NCI-H226 (cell line): Measurements from ENCODE around the gene DHRSX.
"Not testable (repeated sequence)": the region's sequence is repeated elsewhere in the genome, so short reads cannot be mapped to it uniquely, and the experiment has no call there.

Source experiments
- DNase-seq: peaks from one replicate; pipeline ENCODE4 v3.0.0-alpha.2; 2015

The DHRSX gene

DNA sequence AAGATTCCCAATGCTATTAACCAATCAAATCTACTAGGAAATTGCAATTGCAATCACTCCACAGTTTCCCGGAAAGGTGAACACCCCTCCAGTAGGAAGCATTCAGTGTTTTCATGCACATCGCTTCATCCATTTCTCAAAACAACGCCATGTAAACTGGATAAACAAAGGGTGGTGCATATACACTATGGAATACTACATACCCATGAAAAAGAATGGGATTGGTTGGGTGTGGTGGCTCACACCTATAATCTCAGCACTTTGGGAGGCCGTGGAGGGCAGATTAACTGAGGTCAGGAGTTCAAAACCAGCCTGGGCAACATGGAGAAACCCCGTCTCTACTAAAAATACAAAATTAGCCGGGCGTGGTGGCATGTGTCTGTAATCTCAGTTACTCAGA, 29.1 kb downstream of the DHRSX start:
- no peak for DNase-seq

DNA sequence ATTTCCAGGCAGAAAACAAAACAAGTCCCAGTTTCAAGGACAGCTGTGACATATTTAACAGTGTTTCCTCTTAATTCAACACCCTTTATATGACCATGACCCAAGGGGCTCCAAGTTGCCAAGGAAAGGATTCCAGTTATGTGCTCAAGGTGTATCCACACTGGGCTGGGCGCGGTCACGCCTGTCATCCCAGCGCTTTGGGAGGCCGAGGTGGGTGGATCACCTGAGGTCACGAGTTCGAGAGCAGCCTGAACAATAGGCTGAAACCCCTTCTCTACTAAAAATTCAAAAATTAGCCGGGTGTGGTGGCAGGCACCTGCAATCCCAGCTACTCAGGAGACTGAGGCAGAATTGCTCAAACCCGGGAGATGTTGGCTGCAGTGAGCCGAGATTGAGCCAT, 29.6 kb downstream of the DHRSX start:
- not testable (repeated sequence) for DNase-seq

DNA sequence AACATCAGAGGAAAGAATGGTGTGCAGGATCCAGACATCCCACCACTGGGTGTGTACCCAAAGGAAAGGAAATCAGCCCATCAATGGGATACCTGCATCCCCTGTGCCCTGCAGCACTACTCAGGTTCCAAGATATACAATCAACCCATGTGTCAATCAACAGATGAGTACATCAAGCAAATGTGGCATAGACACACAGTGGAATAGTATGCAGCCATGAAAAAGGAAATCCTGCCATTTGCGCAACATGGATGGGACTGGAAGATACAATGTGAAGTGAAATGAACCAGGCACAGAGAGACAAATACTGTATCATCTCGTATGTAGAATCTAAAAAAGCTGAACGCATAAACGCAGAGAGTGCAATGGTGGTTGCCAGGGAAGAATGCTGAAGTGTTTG, 30.9 kb downstream of the DHRSX start:
- not testable (repeated sequence) for DNase-seq

DNA sequence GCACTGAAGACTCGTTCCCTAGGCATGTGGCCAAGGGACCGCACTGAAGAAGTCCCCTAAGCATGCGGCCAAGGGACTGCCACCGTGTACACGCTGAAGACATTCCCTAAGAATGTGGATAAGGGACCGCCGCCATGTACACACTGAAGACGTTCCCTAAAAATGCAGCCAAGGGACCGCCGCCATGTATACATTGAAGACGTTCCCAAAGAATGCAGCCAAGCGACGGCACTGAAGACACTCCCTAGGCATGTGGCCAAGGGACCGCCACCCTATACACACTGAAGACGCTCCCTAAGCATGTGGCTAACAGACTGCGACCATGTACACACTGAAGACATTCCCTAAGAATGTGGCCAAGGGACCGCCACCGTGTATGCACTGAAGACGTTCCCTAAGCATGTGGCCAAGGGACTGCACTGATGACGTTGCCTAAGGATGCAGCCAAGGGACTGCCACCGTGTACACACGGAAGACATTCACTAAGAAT, 31.5 kb downstream of the DHRSX start:
- no peak for DNase-seq

DNA sequence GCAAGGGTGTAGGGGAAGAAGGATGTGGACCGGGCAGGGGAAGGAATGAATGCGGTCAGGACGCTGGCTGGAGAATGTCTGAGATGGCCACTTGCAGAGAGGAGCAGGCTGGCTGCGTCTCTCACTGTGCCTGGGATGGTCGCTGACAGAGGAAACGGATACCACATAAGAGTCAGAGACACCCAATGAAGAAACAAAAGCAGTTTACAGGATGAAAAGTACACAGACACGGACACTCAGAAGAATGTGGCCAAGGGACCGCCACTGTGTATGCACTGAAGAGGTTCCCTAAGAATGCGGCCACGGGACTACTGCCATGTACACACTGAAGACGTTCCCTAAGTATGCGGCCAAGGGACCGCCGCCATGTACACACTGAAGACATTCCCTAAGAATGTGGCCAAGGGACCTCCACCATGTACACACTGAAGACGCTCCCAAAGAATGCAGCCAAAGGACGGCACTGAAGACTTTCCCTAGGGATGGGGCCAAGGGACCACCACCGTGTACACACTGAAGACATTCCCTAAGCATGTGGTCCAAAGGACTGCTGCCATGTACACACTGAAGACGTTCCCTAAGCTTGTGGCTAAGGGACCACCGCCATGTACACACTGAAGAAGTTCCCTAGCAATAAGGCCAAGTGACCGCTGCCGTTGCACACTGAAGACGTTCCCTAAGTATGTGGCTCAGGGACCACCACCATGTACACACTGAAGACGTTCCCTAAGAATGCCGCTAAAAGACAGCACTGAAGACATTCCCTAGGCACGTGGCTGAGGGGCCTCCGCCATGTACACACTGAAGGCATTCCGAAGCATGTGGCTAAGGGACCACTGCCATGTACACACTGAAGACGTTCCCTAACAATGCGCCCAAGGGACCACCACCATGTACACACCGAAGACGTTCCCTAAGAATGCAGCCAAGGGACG, 32.2 kb downstream of the DHRSX start:
- no peak for DNase-seq

DNA sequence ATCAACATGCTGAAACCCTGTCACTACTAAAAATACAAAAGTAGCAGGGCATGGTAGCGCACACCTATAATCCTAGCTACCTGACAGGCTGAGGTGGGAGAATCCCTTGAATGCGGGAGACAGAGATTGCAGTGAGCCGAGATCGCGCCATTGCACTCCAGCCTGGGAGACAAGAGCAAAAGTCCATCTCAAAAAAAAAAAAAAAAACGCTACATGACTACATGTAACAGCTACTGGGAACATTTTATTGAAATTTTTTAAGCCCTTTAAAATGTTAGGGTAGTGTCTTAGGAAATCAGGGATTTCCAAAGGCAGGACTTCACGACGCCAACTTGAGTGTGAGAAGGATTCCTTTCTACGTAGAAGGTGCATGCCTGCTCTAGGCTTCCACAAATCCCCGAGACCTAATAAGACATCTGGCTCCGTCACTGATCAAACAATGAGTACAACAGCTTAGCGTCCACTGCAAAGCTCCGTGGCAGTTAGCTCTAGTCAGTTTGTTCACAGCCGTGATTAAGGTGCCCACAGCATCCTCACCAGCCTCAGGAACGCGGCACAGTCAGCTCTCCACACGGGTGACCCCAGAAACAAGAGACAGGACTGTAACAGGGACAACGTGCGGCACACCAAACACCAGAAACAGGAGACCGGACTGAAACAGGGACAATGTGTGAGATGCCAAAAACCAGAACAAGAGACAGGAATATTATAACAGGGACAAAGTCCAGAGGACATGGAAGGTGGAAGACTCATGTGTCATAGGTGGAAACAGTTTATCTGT, 33.7 kb downstream of the DHRSX start:
- DNase-seq: no peak

DNA sequence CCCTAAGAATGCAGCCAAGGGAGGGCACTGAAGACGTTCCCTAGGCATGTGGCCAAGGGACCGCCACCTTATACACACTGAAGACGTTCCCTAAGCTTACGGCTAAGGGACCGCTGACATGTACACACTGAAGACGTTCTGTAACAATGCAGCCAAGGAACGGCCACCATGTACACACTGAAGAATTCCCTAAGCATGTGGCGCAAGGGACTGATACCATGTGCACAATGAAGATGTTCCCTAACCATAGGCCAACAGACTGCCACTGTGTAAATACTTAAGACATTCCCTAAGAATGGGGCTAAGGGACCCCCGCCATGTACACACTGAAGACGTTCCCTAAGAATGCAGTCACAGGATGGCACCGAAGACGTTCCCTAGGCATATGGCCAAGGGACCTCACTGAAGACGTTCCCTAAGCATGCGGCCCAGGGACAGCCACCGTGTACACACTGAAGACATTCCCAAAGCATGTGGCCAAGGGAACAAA, 36.1 kb downstream of the DHRSX start:
- no peak for DNase-seq

DNA sequence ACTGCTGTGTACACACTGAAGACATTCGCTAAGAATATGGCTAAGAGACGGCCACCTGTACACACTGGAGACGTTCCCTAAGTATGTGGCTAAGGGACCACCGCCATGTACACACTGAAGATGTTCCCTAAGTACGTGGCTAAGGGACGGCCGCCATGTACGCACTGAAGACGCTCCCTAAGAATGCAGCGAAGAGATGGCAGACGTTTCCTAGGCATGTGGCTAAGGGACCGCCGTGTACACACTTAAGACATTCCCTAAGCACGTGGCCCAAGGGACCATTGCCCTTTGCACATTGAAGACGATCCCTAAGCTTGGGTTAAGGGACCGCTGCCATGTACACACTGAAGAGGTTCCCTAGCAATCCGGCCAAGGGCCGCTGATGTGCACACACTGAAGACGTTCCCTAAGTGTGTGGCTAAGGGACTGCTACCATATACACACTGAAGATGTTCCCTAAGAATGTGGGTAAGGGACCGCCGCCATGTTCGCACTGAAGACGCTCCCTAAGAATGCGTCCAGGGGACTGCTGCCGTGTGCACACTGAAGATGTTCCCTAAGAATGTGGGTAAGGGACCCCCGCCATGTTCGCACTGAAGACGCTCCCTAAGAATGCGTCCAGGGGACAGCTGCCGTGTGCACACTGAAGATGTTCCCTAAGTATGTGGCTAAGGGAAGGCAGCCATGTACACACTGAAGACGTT, 36.7 kb downstream of the DHRSX start:
- DNase-seq: no peak

DNA sequence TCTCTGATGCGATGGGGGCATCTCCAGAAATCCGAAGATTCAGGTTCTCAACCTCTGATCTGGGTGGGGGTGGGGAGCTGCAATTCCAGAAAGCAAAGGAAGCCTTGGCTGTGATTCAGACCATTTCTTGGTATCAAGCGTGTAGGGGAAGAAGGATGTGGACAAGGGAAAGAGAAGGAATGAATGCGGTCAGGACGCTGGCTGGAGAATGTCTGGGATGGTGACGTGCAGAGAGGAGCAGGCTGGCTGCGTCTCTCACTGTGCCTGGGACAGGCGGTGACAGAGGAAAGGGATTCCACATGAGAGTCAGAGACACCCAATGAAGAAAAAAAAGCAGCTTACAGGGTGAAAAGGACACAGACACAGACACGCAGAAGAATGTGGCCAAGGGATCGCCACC, 37.3 kb downstream of the DHRSX start:
- not testable (repeated sequence) for DNase-seq

DNA sequence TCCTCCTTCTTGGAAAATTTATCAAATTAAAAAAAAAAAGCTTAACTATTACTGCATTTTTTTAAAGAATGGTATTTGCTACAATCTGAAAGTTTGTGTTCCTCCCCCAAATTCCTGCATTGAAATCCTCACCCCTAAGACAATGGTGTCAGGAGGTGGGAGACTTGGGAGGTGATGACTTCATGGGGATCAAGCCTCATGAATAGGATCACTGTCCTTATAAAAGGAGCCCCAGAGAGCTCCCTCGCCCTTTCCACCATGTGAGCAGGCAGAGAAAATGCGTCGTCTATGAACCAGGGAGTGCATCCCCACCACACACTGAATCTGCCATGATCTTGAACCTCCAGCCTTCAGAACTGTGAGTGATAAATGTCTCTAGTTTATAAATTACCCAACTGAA, 38.0 kb downstream of the DHRSX start:
- no peak for DNase-seq

DNA sequence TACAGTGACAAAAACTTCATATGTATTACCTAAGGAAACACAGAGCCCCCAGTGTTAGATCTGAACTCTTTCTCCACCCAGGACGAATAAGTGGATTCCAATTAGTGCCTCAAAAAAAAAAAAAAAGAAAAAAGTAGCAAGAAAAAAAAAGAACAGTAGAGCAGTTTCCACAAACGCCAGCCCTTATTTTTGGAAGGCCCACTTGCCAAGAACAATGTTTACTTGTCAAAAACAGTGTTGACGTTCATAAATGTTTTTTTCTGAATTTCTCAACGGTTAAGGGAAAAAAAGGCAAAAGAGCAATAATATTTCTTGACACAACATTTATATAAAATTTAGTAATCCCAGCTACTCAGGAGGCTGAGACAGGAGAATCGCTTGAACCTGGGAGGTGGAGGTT, 38.7 kb downstream of the DHRSX start:
- no peak for DNase-seq

DNA sequence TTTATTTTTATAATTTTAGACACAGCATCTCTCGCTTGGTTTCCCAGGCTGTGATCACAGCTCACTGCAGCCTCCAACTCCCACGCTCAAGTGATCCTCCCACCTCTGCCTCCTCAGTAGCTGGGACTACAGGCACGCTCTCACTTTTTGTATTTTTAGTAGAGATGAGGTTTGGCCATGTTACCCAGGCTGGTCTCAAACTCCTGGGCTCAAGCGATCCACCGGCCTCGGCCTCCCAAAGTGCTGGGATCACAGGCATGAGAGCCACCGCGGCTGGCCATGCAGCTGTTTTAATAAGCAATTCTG, 39.1 kb downstream of the DHRSX start:
- DNase-seq: no peak

DNA sequence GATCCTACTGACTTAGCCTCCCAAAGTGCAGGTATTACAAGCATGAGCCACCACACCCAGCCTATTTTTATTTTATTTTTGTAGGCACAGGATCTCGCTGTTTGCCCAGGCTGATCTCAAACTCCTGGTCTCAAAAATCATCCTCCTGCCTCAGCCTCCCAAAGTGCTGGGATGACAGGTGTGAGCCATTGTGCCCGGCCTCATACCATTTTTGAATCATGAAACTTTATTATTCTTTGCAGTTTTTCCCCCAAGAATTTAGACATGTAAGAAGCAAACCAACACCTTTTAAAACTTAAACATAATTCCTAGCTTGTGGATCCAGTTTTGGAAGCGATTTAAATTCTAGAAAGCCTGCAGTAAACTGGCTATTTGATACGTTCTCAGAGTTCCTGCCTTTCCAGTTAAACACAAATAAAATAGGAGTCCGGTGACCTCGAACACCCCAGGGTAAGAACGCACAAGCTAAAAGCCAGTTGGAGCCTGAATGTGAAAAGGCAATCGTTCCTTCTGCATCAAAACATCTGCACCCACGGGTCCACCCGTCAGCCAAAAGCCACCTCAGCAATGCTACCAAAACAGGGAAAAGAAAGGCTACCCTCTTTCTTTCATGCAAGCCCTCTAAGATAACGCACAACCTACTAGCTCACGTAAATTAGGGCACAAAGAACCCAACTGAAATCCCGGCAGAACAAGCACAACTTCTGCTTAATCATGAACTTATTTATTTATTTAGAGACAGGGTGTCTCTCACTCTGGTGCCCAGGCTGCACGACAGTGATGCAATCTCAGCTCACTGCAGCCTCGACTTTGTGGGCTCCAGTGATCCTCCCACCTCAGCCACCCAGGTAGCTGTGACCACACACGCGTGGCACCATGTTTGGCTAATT, 39.7 kb downstream of the DHRSX start:
- DNase-seq: not testable (repeated sequence)

DNA sequence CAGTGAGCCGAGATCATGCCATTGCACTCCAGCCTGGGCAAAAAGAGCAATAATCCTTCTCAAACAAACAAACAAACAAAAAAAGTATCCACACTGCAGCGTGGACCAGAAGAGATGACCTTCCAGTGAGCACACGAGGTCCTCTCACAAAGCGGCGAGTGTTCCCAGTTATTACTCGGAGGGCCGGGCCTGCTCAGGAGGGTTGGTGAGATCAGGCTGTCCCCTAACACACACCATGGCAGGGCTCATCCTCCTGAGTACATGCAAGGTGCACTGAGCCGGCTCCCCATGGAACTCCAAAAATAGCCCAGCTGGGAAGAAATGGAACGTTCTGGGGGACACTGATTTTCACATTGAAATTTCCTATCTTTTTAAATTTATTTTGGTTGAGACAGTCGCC, 40.7 kb downstream of the DHRSX start:
- DNase-seq: not testable (repeated sequence)

DNA sequence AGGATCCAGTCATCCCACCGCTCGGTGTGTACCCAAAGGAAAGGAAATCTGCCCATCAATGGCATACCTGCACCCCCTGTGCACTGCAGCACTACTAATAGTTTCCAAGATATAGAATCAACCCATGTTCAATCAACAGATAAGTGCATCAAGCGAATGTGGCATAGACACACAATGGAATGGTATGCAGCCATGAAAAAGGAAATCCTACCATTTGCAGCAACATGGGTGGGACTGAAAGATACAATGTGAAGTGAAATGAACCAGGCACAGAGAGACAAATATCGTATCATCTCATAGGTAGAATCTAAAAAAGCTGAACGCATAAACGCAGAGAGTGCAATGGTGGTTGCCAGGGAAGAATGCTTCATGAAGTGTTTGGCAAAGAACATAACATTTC, 42.5 kb downstream of the DHRSX start:
- no peak for DNase-seq

DNA sequence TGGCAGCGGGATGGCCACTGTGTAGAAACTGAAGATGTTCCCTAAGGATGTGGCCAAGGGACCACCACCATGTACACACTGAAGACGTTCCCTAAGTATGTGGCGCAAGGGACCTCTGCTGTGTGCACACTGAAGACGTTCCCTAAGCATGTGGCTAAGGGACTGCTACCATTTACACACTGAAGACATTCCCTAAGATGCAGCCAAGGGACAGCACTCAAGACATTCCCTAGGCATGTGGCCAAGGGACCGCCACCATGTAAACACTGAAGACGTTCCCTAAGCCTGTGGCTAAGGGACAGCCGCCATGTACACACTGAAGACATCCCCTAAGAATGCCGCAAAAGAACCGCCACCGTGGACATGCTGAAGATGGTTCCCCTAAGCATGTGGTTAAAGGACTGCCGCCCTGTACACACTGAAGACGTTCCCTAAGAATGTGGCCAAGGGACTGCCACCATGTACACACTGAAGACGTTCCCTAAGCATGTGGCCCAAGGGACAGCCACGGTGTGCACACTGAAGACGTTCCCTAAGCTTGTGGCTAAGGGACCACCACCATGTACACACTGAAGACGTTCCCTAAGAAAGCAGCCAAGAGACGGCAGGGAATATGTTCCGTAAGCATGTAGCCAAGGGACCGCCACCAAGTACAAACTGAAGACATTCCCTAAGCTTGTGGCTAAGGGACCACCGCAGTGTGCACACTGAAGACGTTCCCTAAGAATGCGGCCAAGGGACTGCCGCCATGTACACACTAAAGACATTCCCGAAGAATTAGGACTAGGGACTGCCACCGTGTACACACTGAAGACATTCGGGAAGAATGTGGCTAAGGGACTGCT, 43.3 kb downstream of the DHRSX start:
- no peak for DNase-seq

DNA sequence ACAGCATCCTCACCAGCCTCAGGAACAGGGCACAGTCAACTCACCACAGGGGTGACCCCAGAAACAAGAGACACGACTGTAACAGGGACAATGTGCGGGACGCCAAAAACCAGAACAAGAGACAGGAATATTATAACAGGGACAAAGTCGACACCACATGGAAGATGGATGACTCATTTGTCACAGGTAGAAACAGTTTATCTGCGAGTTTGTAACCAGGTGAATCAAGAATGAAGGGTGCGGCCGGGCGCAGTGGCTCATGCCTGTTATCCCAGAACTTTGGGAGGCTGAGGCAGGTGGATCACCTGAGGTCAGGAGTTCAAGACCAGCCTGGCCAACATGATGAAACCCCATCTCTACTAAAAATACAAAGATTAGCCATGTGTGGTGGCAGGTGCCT, 44.7 kb downstream of the DHRSX start:
- not testable (repeated sequence) for DNase-seq

DNA sequence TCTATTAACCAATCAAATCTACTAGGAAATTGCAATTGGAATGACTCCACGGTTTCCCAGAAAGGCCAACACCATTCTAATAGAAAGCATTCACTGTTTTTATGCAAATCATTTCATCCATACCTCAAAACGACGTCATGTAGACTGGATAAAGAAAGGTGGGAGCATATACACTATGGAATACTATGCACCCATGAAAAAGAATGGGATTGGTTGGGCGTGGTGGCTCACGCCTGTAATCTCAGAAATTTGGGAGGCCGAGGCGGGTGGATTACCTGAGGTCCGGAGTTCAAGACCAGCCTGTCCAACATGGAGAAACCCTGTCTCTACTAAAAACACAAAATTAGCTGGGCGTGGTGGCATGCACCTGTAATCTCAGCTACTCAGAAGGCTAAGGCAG, 46.2 kb downstream of the DHRSX start:
- not testable (repeated sequence) for DNase-seq

DNA sequence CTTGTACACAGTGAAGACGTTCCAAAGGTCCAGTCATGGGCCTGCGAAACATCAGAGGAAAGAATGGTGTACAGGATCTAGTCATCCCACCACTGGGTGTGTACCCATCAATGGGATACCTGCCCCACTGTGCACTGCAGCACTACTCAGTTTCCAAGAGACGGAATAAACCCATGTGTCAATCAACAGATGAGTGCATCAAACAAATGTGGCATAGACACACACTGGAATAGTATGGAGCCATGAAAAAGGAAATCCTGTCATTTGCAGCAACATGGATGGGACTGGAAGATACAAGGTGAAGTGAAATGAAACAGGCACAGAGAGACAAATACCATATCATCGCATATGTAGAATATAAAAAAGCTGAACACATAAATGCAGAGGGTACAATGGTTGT, 48.0 kb downstream of the DHRSX start:
- DNase-seq: no peak

DNA sequence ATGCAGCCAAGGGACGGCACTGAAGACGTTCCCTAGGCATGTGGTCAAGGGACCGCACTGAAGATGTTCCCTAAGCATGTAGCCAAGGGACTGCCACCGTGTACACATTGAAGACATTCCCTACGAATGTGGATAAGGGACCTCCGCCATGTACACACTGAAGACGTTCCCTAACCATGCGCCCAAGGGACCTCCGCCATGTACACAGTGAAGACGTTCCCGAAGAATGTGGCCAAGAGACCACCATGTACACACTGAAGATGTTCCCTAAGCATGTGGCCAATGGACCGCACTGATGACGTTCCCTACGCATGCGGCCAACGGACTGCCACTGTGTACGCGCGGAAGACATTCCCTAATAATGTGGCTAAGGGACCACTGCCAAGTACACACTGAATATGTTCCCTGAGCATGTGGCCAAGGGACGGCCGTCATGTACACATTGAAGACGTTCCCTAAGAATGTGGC, 48.4 kb downstream of the DHRSX start:
- DNase-seq: no peak
